B cell (primary cell): ENCODE results near the gene DSCAML1. TPM values are rescaled to one million over a fixed set of nuclear protein-coding genes. Genes with fewer than 3 reads are reported as not detected.

Experiments
- ATAC-seq: fragments of 200-7000 bp; cut with Tn5 transposase; one replicate; pipeline ENCODE4 v1.10.0; 2021; ENCODE audit warnings: low read depth, mild to moderate bottlenecking, moderate number of reproducible peaks, moderate library complexity
- CTCF ChIA-PET: fragments of 350-600 bp; sonication (Branson Sonifier 250); formaldehyde crosslinking; loops from one replicate; lab custom pipeline; 2021; ENCODE audit warnings: antibody characterized with exemption, inconsistent platforms; lab: Charles Lee
- POLR2A ChIA-PET: fragments of 350-600 bp; sonication (Branson Sonifier 250); formaldehyde crosslinking; loops from one replicate; lab custom pipeline; 2021; ENCODE audit warnings: antibody characterized with exemption; lab: Charles Lee
- DNase-seq: peaks from one replicate; pipeline ENCODE4 v3.0.0; 2013
- H2AFZ ChIP-seq: 2 replicates; pipeline ENCODE4 v1.6.1; 2012; ENCODE audit warnings: mild to moderate bottlenecking, low read depth, low read length; ENCODE audit not compliant: insufficient read depth, poor library complexity, severe bottlenecking
- H3K27ac ChIP-seq, 2 donors: 1 replicate in 1 of 2; 2 replicates in 1 of 2; pipeline ENCODE4 v1.5.1; 2012 to 2013; ENCODE audit warnings: low read length in 2 of 2, mild to moderate bottlenecking in 2 of 2, moderate library complexity in 1 of 2
- H3K27me3 ChIP-seq, 4 experiments: fragments of 200-600 bp in 1 of 4; sonication (generic) in 1 of 4; replicated peaks in 1 of 4; 1 replicate in 2 of 4; 2 replicates in 2 of 4; pipeline versions ENCODE4 v1.6.1 to v1.7.0; 2013 to 2016; ENCODE audit warnings: low read length in 3 of 4, mild to moderate bottlenecking in 2 of 4, mixed read lengths in 1 of 4, moderate library complexity in 1 of 4; ENCODE audit not compliant: insufficient read depth in 4 of 4, control insufficient read depth in 3 of 4; ENCODE audit errors: control extremely low read depth in 1 of 4
- H3K36me3 ChIP-seq, 2 experiments: replicated peaks in 1 of 2; 1 replicate in 1 of 2; 2 replicates in 1 of 2; pipeline versions ENCODE4 v1.6.1 to v1.7.1; 2013; ENCODE audit warnings: low read length in 1 of 2; ENCODE audit not compliant: insufficient read depth in 2 of 2, control insufficient read depth in 1 of 2; ENCODE audit errors: control extremely low read depth in 1 of 2, extremely low read depth in 1 of 2
- H3K4me1 ChIP-seq, 2 donors: fragments of 200-600 bp in 1 of 2; sonication (generic) in 1 of 2; 1 replicate in 1 of 2; 2 replicates in 1 of 2; pipeline versions ENCODE4 v1.5.1 to v1.6.1; 2013 to 2017; ENCODE audit warnings: low read length in 2 of 2; ENCODE audit not compliant: control insufficient read depth in 2 of 2, insufficient read depth in 2 of 2
- H3K4me2 ChIP-seq: replicated peaks from 2 replicates; pipeline ENCODE3; 2012; ENCODE audit warnings: mild to moderate bottlenecking, low read depth, low read length; ENCODE audit not compliant: poor library complexity, severe bottlenecking
- H3K4me3 ChIP-seq, 5 experiments: fragments of 200-600 bp in 1 of 5; sonication (generic) in 1 of 5; 1 replicate in 3 of 5; 2 replicates in 2 of 5; pipeline versions ENCODE4 v1.5.1 to v1.7.0; 2011 to 2016; ENCODE audit warnings: low read length in 4 of 5, mild to moderate bottlenecking in 4 of 5, low read depth in 2 of 5, control low read depth in 1 of 5, moderate library complexity in 1 of 5; ENCODE audit not compliant: insufficient read depth in 1 of 5; ENCODE audit errors: control extremely low read depth in 1 of 5, extremely low read depth in 1 of 5
- H3K79me2 ChIP-seq: fragments of 200-600 bp; sonication (generic); one replicate; pipeline ENCODE4 v1.6.0; 2016; ENCODE audit warnings: low read length; ENCODE audit not compliant: control insufficient read depth, insufficient read depth
- H3K9ac ChIP-seq: fragments of 200-600 bp; sonication (generic); 2 replicates; pipeline ENCODE4 v1.6.1; 2017; ENCODE audit warnings: mild to moderate bottlenecking, low read length, moderate library complexity
- H3K9me3 ChIP-seq, 3 donors: one replicate each; pipeline versions ENCODE4 v1.6.1 to v1.7.1; 2013; ENCODE audit warnings: low read length in 2 of 3; ENCODE audit not compliant: control insufficient read depth in 2 of 3, insufficient read depth in 1 of 3; ENCODE audit errors: control extremely low read depth in 1 of 3
- H4K20me1 ChIP-seq: 2 replicates; pipeline ENCODE4 v1.6.0; 2012; ENCODE audit warnings: mild to moderate bottlenecking, low read length; ENCODE audit not compliant: insufficient read depth, control insufficient read depth, poor library complexity, severe bottlenecking
- H3K27ac Mint-ChIP-seq: one replicate; pipeline ENCODE4 v1.8.0; 2021; ENCODE audit warnings: mixed read lengths
- H3K27me3 Mint-ChIP-seq: one replicate; pipeline ENCODE4 v1.8.0; 2021; ENCODE audit warnings: mixed read lengths
- H3K4me1 Mint-ChIP-seq: one replicate; pipeline ENCODE4 v1.8.0; 2021; ENCODE audit warnings: mixed read lengths
- H3K4me3 Mint-ChIP-seq: one replicate; pipeline ENCODE4 v1.8.0; 2021; ENCODE audit warnings: mixed read lengths
- H3K9me3 Mint-ChIP-seq: one replicate; pipeline ENCODE4 v1.8.0; 2022; ENCODE audit warnings: mixed read lengths; ENCODE audit not compliant: insufficient read depth
- CTCF ChIP-seq: fragments of 200-600 bp; IDR thresholded peaks from one replicate; pipeline ENCODE4 v1.8.0; 2022; ENCODE audit warnings: antibody characterized with exemption, mild to moderate bottlenecking
- EZH2 ChIP-seq: IDR thresholded peaks from 2 replicates; pipeline ENCODE4 v1.6.1; 2012; ENCODE audit warnings: borderline replicate concordance, low read depth, mild to moderate bottlenecking, moderate library complexity, low read length; ENCODE audit not compliant: insufficient read depth, poor library complexity, severe bottlenecking
- WGBS: methylation state at CpG from one replicate; pipeline ENCODE4 v1.1.5; 2013; ENCODE audit warnings: missing lambda C conversion rate; ENCODE audit not compliant: insufficient coverage; 5-methylcytosine and 5-hydroxymethylcytosine counted together
- intact Hi-C: fragments of 100-400 bp; cut with micrococcal nuclease; formaldehyde crosslinking; loops from one replicate; pipeline ENCODE4 v1.10.0; 2022
- polyA plus RNA-seq: library from polyadenylated mRNA; depleted of rRNA; stranded (reverse); fragments of >200 nt; gene quantifications from 2 replicates; pipeline ENCODE4 v1.2.3, GENCODE V29; 2012
- total RNA-seq, 2 donors: library from RNA; stranded (reverse); fragments of 120-200 nt in 1 of 2; gene quantifications; 1 replicate in 1 of 2; 2 replicates in 1 of 2; pipeline versions ENCODE4 v1.2.3 to v1.2.4, GENCODE V29; 2013 to 2022

The DSCAML1 gene
- total and polyA plus RNA-seq, 2 donors (not counting 1 experiment from before 2014, with no cell fraction given), result 1.2 to 6.2 TPM

- Mint-ChIP-seq H3K27ac (no peak overlapping the region), H3K4me3 (no peak overlapping the region), H3K27me3 (peaks cover 27% of the 10 kb centered on the region), H3K4me1 (no peaks in the 10 kb centered on the region), H3K9me3 (no peaks in the 10 kb centered on the region)
- H3K79me2 ChIP-seq, result no peaks in the 10 kb centered on the region
- ATAC-seq, result no peak
- no peak overlapping the region for H2AFZ ChIP-seq
- H3K4me1 ChIP-seq, result no peaks in the 10 kb centered on the region
- no peaks in the 10 kb centered on the region for H4K20me1 ChIP-seq
- ChIA-PET CTCF (no interaction called here), POLR2A (no interaction called here)
- peaks cover 0 to 26% (median 0%) of the 10 kb centered on the region in 4 experiments for H3K27me3 ChIP-seq
- no peak overlapping the region for H3K9ac ChIP-seq
- no peak for DNase-seq
- WGBS, result 87% methylated on average over 7 of the region's 7 CpGs
- H3K9me3 ChIP-seq, result peaks cover 0 to 9% (median 0%) of the 10 kb centered on the region in 3 donors
- H3K27ac ChIP-seq, result no peak overlapping the region
- no peak overlapping the region for H3K4me2 ChIP-seq
- no peak for TF ChIP-seq EZH2
- no peak for TF ChIP-seq CTCF
- intact Hi-C loops, result no loop called here
- no peak overlapping the region for H3K4me3 ChIP-seq
- H3K36me3 ChIP-seq, result no peaks in the 10 kb centered on the region
Observed at GRCh38 chr11:117745346-117745745, 51.7 kb downstream of the DSCAML1 start.

GRCh38 chr11:117744471-117745150, 52.4 kb downstream of the DSCAML1 start:
- H2AFZ ChIP-seq, result no peak overlapping the region
- no peaks in the 10 kb centered on the region for H4K20me1 ChIP-seq
- WGBS, result 23% methylated on average over 9 of the region's 11 CpGs
- no peaks in the 10 kb centered on the region for H3K36me3 ChIP-seq
- DNase-seq, result no peak
- H3K4me3 ChIP-seq, result no peak overlapping the region
- Mint-ChIP-seq H3K9me3 (no peaks in the 10 kb centered on the region), H3K27ac (no peak overlapping the region), H3K27me3 (peaks cover 32% of the 10 kb centered on the region), H3K4me3 (no peak overlapping the region), H3K4me1 (no peaks in the 10 kb centered on the region)
- POLR2A ChIA-PET, result no interaction called here
- H3K9ac ChIP-seq, result no peak overlapping the region
- no peak overlapping the region for H3K4me2 ChIP-seq
- no peaks in the 10 kb centered on the region for H3K4me1 ChIP-seq
- no peak overlapping the region for H3K27ac ChIP-seq
- H3K27me3 ChIP-seq, result peaks cover 0 to 28% (median 0%) of the 10 kb centered on the region in 4 experiments
- H3K79me2 ChIP-seq, result no peaks in the 10 kb centered on the region
- H3K9me3 ChIP-seq, result peaks cover 0 to 9% (median 0%) of the 10 kb centered on the region in 3 donors
- TF ChIP-seq CTCF, result no peak
- TF ChIP-seq EZH2, result no peak
- no peak for ATAC-seq
- CTCF ChIA-PET, result no interaction called here
- intact Hi-C loops, result no loop called here
